ENCODE measurements around the gene MB21D2.

- TF ChIP-seq, protein P1, sequence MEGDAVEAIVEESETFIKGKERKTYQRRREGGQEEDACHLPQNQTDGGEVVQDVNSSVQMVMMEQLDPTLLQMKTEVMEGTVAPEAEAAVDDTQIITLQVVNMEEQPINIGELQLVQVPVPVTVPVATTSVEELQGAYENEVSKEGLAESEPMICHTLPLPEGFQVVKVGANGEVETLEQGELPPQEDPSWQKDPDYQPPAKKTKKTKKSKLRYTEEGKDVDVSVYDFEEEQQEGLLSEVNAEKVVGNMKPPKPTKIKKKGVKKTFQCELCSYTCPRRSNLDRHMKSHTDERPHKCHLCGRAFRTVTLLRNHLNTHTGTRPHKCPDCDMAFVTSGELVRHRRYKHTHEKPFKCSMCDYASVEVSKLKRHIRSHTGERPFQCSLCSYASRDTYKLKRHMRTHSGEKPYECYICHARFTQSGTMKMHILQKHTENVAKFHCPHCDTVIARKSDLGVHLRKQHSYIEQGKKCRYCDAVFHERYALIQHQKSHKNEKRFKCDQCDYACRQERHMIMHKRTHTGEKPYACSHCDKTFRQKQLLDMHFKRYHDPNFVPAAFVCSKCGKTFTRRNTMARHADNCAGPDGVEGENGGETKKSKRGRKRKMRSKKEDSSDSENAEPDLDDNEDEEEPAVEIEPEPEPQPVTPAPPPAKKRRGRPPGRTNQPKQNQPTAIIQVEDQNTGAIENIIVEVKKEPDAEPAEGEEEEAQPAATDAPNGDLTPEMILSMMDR (IDR thresholded peaks at IDR 0.05) = no peak
- TF ChIP-seq EP300 (IDR thresholded peaks at IDR 0.05) = no peak
- no peak for TF ChIP-seq POLR2A (IDR thresholded peaks at IDR 0.05)
Measured at GRCh38 chr3:192845526-192845855, 72.2 kb downstream of the MB21D2 start.
